Peyer's patch (tissue), 4 donors: ENCODE data around the gene CD44. TPM values are rescaled to one million over a fixed set of nuclear protein-coding genes. Genes with fewer than 3 reads are reported as not detected.
A peak's percentile ranks its signal among the peaks of the same experiment; 100 is the strongest.

Source experiments
- DNase-seq, 3 donors: peaks; one replicate each; pipeline ENCODE4 v3.0.0-alpha.2; 2017 to 2019
- H3K27ac ChIP-seq, 4 donors: fragments of 200-600 bp; sonication (generic); one replicate each; pipeline ENCODE4 v1.5.1; 2016 to 2019
- H3K27me3 ChIP-seq, 2 donors: fragments of 200-600 bp; sonication (generic); one replicate each; pipeline ENCODE4 v1.5.1; 2019
- H3K36me3 ChIP-seq, 3 donors: fragments of 200-600 bp; sonication (generic); one replicate each; pipeline ENCODE4 v1.5.1; 2016 to 2019
- H3K4me1 ChIP-seq, 4 donors: fragments of 200-600 bp; sonication (generic); one replicate each; pipeline ENCODE4 v1.5.1; 2016 to 2019
- H3K4me3 ChIP-seq, 4 donors: fragments of 200-600 bp; sonication (generic); 1 replicate in 3 of 4; 2 replicates in 1 of 4; pipeline ENCODE4 v1.5.1; 2016 to 2019; ENCODE audit warnings: mild to moderate bottlenecking in 1 of 4
- H3K9me3 ChIP-seq, 4 donors: fragments of 200-600 bp; sonication (generic); one replicate each; pipeline ENCODE4 v1.5.1; 2016 to 2019; ENCODE audit warnings: mild to moderate bottlenecking in 1 of 4
- CTCF ChIP-seq, 6 experiments: fragments of 450-650 bp in 4 of 6; fragments of 200-600 bp in 2 of 6; sonication (generic) in 1 of 6; IDR thresholded peaks; one replicate each; pipeline ENCODE4 v1.5.1; 2017 to 2019; ENCODE audit warnings: antibody characterized with exemption in 6 of 6, mild to moderate bottlenecking in 3 of 6, moderate library complexity in 1 of 6
- POLR2A ChIP-seq, 2 donors: fragments of 450-650 bp; IDR thresholded peaks; one replicate each; pipeline ENCODE4 v1.5.1; 2017; ENCODE audit warnings: antibody characterized with exemption in 2 of 2, mild to moderate bottlenecking in 2 of 2, moderate library complexity in 2 of 2
- total RNA-seq, 4 donors: library from RNA; depleted of rRNA; stranded (reverse); fragments of >200 nt; gene quantifications; one replicate each; pipeline ENCODE4 v1.1.0, GENCODE V29; 2016

CD44 gene
- total RNA-seq, 4 donors from 2014 or later: 71.6 to 412 (median 130) TPM

- Histone ChIP-seq H3K9me3 (no peaks in the 10 kb centered on the region), H3K4me1 (no peaks in the 10 kb centered on the region), H3K27me3 (no peaks in the 10 kb centered on the region), H3K36me3 (no peaks in the 10 kb centered on the region), H3K4me3 (no peak overlapping the region), H3K27ac (no peak overlapping the region)
- TF ChIP-seq CTCF (IDR thresholded peaks at IDR 0.05): no peak
- TF ChIP-seq POLR2A (IDR thresholded peaks at IDR 0.05): no peak
- no peak for DNase-seq
These were observed 104.8 kb downstream of the CD44 start for GRCh38 chr11:35243774-35244173.

DNA sequence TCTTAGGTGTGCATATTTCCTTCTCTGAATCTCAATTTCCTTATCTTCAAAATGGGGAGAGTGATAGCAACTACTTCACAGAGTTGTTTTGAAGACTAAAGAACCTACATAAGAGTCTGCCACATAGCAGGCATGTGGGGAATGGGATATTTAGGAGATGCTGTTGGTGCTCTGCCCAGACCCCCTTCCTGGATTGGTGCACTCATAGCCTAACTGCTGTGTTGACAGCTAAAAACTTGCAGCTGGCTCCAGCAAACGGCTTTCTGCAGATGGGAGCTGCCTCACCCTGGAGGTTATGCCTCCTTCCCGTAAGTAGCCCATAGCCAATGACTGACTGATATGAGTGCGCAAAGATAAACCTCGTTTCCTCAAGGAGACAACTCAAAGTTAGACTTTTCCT, 106.1 kb downstream of the CD44 start:
- H3K9me3 ChIP-seq: no peaks in the 10 kb centered on the region
- TF ChIP-seq POLR2A (IDR thresholded peaks at IDR 0.05) (no peak), CTCF (IDR thresholded peaks at IDR 0.05) (no peak)
- no peak overlapping the region for H3K27ac ChIP-seq
- no peak overlapping the region for H3K4me3 ChIP-seq
- H3K27me3 ChIP-seq: no peaks in the 10 kb centered on the region
- no peaks in the 10 kb centered on the region for H3K4me1 ChIP-seq
- DNase-seq: no peak
- H3K36me3 ChIP-seq: no peaks in the 10 kb centered on the region

GRCh38 chr11:35245786-35246185, 106.8 kb downstream of the CD44 start:
- no peaks in the 10 kb centered on the region for H3K9me3 ChIP-seq
- no peak overlapping the region for H3K4me3 ChIP-seq
- DNase-seq: no peak
- peak overlapping the region in 1 of 4 donors; percentile 65 for H3K27ac ChIP-seq
- no peaks in the 10 kb centered on the region for H3K27me3 ChIP-seq
- H3K36me3 ChIP-seq: no peaks in the 10 kb centered on the region
- no peak for TF ChIP-seq POLR2A (IDR thresholded peaks at IDR 0.05)
- TF ChIP-seq CTCF (IDR thresholded peaks at IDR 0.05): no peak
- H3K4me1 ChIP-seq: no peaks in the 10 kb centered on the region

DNA sequence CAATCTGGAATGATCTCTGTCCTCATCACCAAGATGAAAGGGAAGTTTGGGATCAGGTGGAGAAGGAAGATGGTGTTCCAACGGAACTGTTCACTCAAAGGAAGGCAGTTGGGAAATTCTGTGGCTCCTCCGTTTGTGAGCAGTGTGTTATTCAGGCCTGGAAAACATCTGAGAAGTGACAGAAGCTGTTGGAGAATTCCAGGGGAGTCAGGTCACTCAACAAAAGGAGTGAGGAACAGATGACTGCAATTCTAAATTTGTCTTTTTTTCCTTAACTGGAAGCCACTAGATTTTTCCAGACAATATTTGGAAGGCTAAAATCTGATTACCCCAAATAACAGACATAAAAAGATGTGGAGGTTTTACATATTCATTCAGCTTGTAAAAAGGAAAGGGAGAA, 107.8 kb downstream of the CD44 start:
- Histone ChIP-seq H3K36me3 (no peaks in the 10 kb centered on the region), H3K27me3 (no peaks in the 10 kb centered on the region), H3K9me3 (no peaks in the 10 kb centered on the region), H3K27ac (peak overlapping the region in 1 of 4 donors; percentile 65), H3K4me1 (no peaks in the 10 kb centered on the region), H3K4me3 (no peak overlapping the region)
- TF ChIP-seq CTCF (IDR thresholded peaks at IDR 0.05) (no peak), POLR2A (IDR thresholded peaks at IDR 0.05) (no peak)
- no peak for DNase-seq

- Histone ChIP-seq H3K27me3 (no peaks in the 10 kb centered on the region), H3K9me3 (no peaks in the 10 kb centered on the region), H3K4me1 (no peaks in the 10 kb centered on the region), H3K4me3 (no peak overlapping the region), H3K27ac (peak overlapping the region in 2 of 4 donors; percentile 29 to 38), H3K36me3 (no peaks in the 10 kb centered on the region)
- peak in 2 of 3 donors; percentile 56 to 69 for DNase-seq
- no peak for TF ChIP-seq POLR2A (IDR thresholded peaks at IDR 0.05)
These were observed 108.5 kb downstream of the CD44 start for GRCh38 chr11:35247428-35247827.

GRCh38 chr11:35247863-35248262, 108.9 kb downstream of the CD44 start:
- no peaks in the 10 kb centered on the region for H3K4me1 ChIP-seq
- H3K36me3 ChIP-seq: no peaks in the 10 kb centered on the region
- TF ChIP-seq CTCF (IDR thresholded peaks at IDR 0.05) (no peak), POLR2A (IDR thresholded peaks at IDR 0.05) (no peak)
- no peaks in the 10 kb centered on the region for H3K27me3 ChIP-seq
- no peaks in the 10 kb centered on the region for H3K9me3 ChIP-seq
- H3K4me3 ChIP-seq: no peak overlapping the region
- no peak for DNase-seq
- peak overlapping the region in 2 of 4 donors; percentile 29 to 38 for H3K27ac ChIP-seq
